Body of pancreas (tissue), 4 donors: ENCODE data around the gene CLDN5. TPM values are rescaled to one million over a fixed set of nuclear protein-coding genes. Genes with fewer than 3 reads are reported as not detected.

Experiments
- ATAC-seq: fragments of 150-250 bp; one replicate; pipeline ENCODE4 v1.9.1; 2016
- DNase-seq, 4 donors: peaks; one replicate each; pipeline ENCODE4 v3.0.0-alpha.2; 2019
- H3K27ac ChIP-seq, 4 donors: fragments of 200-600 bp; sonication (generic); 1 replicate in 3 of 4; 2 replicates in 1 of 4; pipeline versions ENCODE4 v1.5.1 to v1.6.1; 2016 to 2019; ENCODE audit warnings: mild to moderate bottlenecking in 1 of 4, mixed read lengths in 1 of 4, moderate library complexity in 1 of 4
- H3K27me3 ChIP-seq, 2 donors: fragments of 200-600 bp; sonication (generic); one replicate each; pipeline ENCODE4 v1.6.0; 2016; ENCODE audit warnings: mild to moderate bottlenecking in 1 of 2
- H3K36me3 ChIP-seq, 2 donors: fragments of 200-600 bp; sonication (generic); replicated peaks in 1 of 2; 2 replicates each; pipeline ENCODE4 v1.5.1; 2016; ENCODE audit warnings: low read depth in 2 of 2; ENCODE audit not compliant: insufficient read depth in 1 of 2
- H3K4me1 ChIP-seq: fragments of 200-600 bp; sonication (generic); one replicate; pipeline ENCODE4 v1.6.0; 2016
- H3K4me3 ChIP-seq, 2 donors: fragments of 200-600 bp; sonication (generic); 1 replicate in 1 of 2; 2 replicates in 1 of 2; pipeline ENCODE4 v1.5.1; 2016 to 2019
- H3K9me3 ChIP-seq, 3 donors: fragments of 200-600 bp; sonication (generic); 1 replicate in 2 of 3; 2 replicates in 1 of 3; pipeline ENCODE4 v1.5.1; 2016
- CTCF ChIP-seq, 7 experiments: fragments of 450-650 bp in 4 of 7; fragments of 200-600 bp in 3 of 7; sonication (generic) in 3 of 7; IDR thresholded peaks; one replicate each; pipeline ENCODE4 v1.5.1; 2016 to 2019; ENCODE audit warnings: antibody characterized with exemption in 7 of 7
- POLR2A ChIP-seq, 3 donors: fragments of 450-650 bp; IDR thresholded peaks; one replicate each; pipeline ENCODE4 v1.6.1; 2016; ENCODE audit warnings: antibody characterized with exemption in 3 of 3, mild to moderate bottlenecking in 2 of 3
- WGBS, 2 donors: methylation state at CpG; one replicate each; pipeline ENCODE4 v1.1.5; 2017; 5-methylcytosine and 5-hydroxymethylcytosine counted together
- intact Hi-C: fragments of 100-400 bp; cut with DNase I; formaldehyde crosslinking; loops from one replicate; pipeline ENCODE4 v1.15.1; 2023
- total RNA-seq, 2 donors: library from RNA; depleted of rRNA; stranded (reverse); fragments of >200 nt; gene quantifications; one replicate each; pipeline ENCODE4 v1.1.0, GENCODE V29; 2016

Gene CLDN5
- total RNA-seq, 2 donors from 2014 or later, result 36.9 to 80.4 TPM

DNA sequence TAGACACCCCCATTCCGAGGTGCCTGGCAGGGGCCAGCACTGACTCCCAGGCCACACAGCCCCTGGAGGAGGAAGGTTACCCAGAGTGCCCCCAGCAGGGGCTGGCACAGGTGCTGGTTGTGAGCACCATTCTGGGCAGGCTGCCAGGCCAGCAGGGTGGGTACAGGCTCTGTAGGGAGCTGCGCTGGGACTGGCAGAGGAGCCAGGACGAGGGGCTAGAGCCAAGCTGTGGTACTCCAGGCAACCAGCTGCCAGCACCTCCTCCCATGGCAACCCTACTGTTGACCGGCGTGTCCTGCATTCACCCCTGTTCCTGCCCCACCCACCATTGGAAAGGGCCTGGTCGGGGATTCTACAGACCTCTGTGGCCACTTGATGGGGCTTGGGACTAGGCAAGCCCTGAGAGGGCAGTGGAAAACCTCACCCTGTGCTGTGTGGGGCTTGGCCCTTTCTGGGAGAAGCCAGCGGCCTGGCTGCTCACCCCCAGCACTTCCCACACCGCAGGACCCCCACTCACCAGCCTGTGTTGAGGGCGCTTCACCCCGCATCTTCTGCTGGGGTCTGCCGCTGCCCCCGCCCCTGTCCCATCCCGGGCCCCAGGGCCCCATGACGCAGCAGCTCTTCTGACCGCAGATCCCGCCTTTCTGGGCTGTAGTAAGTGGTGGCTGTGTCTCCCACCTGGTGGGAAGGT, 1.9 kb downstream of the CLDN5 start:
- no peak for DNase-seq
- ATAC-seq, result no peak
- H3K9me3 ChIP-seq, result no peaks in the 10 kb centered on the region
- H3K36me3 ChIP-seq, result no peaks in the 10 kb centered on the region
- no peak overlapping the region for H3K4me3 ChIP-seq
- 54 to 61% methylated on average over 6 to 16 of the region's 16 CpGs for WGBS, 2 donors
- intact Hi-C loops, result no loop called here
- no peak overlapping the region for H3K27ac ChIP-seq
- TF ChIP-seq CTCF (IDR thresholded peaks at IDR 0.05) (no peak), POLR2A (IDR thresholded peaks at IDR 0.05) (no peak)
- peaks cover 16% of the 10 kb centered on the region for H3K4me1 ChIP-seq
- peaks cover 0 to 7% of the 10 kb centered on the region in 2 donors for H3K27me3 ChIP-seq

- no peaks in the 10 kb centered on the region for H3K9me3 ChIP-seq
- H3K4me3 ChIP-seq, result no peak overlapping the region
Measured at GRCh38 chr22:19520566-19521305, 3.5 kb downstream of the CLDN5 start.

DNA sequence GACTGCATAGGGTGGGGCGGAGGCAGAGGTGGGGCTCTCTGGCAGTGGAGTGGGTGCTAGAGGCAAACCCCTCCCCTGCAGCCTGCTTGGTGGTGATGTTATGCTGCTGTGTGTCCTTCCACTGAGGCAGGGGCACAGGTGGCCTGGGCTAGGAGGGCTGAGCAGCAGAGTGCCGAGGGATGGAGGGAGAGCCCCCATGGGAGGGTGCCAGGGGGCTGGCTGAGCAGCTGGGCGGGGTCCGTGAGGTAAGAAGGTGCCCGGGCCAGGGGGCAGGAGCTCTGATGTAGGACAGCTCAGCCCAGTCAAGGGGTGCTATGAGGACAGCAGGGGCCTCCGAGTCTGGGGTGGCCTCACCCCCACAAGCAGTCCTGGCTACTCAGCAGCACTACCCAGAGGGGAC, 4.2 kb downstream of the CLDN5 start:
- DNase-seq, result no peak
- no peak for ATAC-seq
- WGBS, 2 donors, result 88 to 94% methylated on average over 4 to 6 of the region's 6 CpGs
- Histone ChIP-seq H3K36me3 (no peaks in the 10 kb centered on the region), H3K4me1 (peaks cover 16% of the 10 kb centered on the region), H3K27me3 (peaks cover 0 to 7% of the 10 kb centered on the region in 2 donors), H3K27ac (no peak overlapping the region), H3K9me3 (no peaks in the 10 kb centered on the region), H3K4me3 (no peak overlapping the region)
- intact Hi-C loops, result no loop called here
- TF ChIP-seq POLR2A (IDR thresholded peaks at IDR 0.05) (no peak), CTCF (IDR thresholded peaks at IDR 0.05) (no peak)

More at GRCh38 chr22:19520566-19521305, 3.5 kb downstream of the CLDN5 start:
- Histone ChIP-seq H3K36me3 (no peaks in the 10 kb centered on the region), H3K27ac (no peak overlapping the region), H3K4me1 (peaks cover 16% of the 10 kb centered on the region), H3K27me3 (peaks cover 0 to 7% of the 10 kb centered on the region in 2 donors)
- no peak for TF ChIP-seq CTCF (IDR thresholded peaks at IDR 0.05)
- no peak for TF ChIP-seq POLR2A (IDR thresholded peaks at IDR 0.05)
- no peak for ATAC-seq
- intact Hi-C loops, result no loop called here
- WGBS, 2 donors, result 95 to 99% methylated on average over 9 to 10 of the region's 10 CpGs
- no peak for DNase-seq

GRCh38 chr22:19519041-19519926, 4.9 kb downstream of the CLDN5 start:
- TF ChIP-seq POLR2A (IDR thresholded peaks at IDR 0.05), result no peak
- no peak for TF ChIP-seq CTCF (IDR thresholded peaks at IDR 0.05)
- H3K27me3 ChIP-seq, result peaks cover 0 to 3% of the 10 kb centered on the region in 2 donors
- no peak overlapping the region for H3K4me3 ChIP-seq
- H3K36me3 ChIP-seq, result no peaks in the 10 kb centered on the region
- H3K4me1 ChIP-seq, result peaks cover 13% of the 10 kb centered on the region
- DNase-seq (no peak), ATAC-seq (no peak)
- H3K9me3 ChIP-seq, result no peaks in the 10 kb centered on the region
- no peak overlapping the region for H3K27ac ChIP-seq
- intact Hi-C loops, result no loop called here
- 74 to 87% methylated on average over 6 to 17 of the region's 17 CpGs for WGBS, 2 donors
